Upper lobe of left lung (tissue), 4 donors: ENCODE results near the gene UNC5A.

Experiments used
- POLR2A ChIP-seq, 4 donors: fragments of 450-650 bp; IDR thresholded peaks; one replicate each; pipeline ENCODE4 v1.5.1; 2016 to 2017; ENCODE audit warnings: antibody characterized with exemption in 4 of 4, mild to moderate bottlenecking in 2 of 4
- POLR2AphosphoS5 ChIP-seq, 2 donors: sonication (generic); formaldehyde crosslinking; IDR thresholded peaks; one replicate each; pipeline ENCODE4 v1.5.1; 2017; ENCODE audit warnings: antibody characterized with exemption in 2 of 2
- TF ChIP-seq, protein P1 (sequence below), 6 experiments: fragments of 450-650 bp in 4 of 6; fragments of 200-600 bp in 2 of 6; sonication (generic) in 2 of 6; IDR thresholded peaks; one replicate each; pipeline ENCODE4 v1.5.1; 2016 to 2019; ENCODE audit warnings: antibody characterized with exemption in 6 of 6

DNA sequence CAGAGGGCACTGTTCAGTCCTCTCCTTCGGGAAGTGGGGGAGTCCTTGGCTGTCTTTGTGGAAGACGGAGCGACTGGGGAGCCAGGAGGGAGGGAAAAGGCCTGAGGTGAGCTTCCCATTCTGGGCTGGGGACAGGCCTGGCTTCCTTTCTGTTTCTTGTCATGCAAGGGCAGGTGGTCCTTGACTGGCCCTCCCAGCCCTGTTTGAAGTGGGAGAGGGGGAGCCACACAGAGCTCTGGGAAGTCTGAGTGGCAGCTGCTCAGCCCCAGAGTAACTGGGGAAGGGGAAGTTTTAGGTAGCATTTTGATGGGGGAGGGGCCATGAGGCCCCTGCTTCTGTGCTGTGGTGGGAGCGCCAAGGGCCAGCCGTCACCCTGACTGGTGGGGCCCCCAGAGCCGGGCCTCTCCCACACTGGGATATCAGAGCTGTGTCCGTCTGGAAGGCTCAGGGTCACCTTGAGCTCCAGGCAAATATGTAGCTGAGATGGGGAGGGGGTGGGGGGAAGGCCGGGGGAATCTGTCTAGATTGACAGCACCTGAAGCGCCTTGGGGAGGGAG, 6.5 kb downstream of the UNC5A start:
- TF ChIP-seq, protein P1, sequence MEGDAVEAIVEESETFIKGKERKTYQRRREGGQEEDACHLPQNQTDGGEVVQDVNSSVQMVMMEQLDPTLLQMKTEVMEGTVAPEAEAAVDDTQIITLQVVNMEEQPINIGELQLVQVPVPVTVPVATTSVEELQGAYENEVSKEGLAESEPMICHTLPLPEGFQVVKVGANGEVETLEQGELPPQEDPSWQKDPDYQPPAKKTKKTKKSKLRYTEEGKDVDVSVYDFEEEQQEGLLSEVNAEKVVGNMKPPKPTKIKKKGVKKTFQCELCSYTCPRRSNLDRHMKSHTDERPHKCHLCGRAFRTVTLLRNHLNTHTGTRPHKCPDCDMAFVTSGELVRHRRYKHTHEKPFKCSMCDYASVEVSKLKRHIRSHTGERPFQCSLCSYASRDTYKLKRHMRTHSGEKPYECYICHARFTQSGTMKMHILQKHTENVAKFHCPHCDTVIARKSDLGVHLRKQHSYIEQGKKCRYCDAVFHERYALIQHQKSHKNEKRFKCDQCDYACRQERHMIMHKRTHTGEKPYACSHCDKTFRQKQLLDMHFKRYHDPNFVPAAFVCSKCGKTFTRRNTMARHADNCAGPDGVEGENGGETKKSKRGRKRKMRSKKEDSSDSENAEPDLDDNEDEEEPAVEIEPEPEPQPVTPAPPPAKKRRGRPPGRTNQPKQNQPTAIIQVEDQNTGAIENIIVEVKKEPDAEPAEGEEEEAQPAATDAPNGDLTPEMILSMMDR (IDR thresholded peaks at IDR 0.05), result no peak
- TF ChIP-seq POLR2A (IDR thresholded peaks at IDR 0.05) (no peak), POLR2AphosphoS5 (IDR thresholded peaks at IDR 0.05) (no peak)
